ENCODE data around the gene SRBD1.

Gene SRBD1

GRCh38 chr2:45595721-45596435, 15.2 kb downstream of the SRBD1 start:
- no peak for DNase-seq (ENCODE audit: low read depth in 2 of 2)

GRCh38 chr2:45591073-45591472, 20.0 kb downstream of the SRBD1 start:
- DNase-seq (ENCODE audit: low read depth in 2 of 2) = no peak

GRCh38 chr2:45588158-45588829, 22.8 kb downstream of the SRBD1 start:
- no peak for DNase-seq (ENCODE audit: low read depth in 2 of 2)

- no peak for DNase-seq (ENCODE audit: low read depth in 2 of 2)
These were observed 24.5 kb downstream of the SRBD1 start for GRCh38 chr2:45586600-45586999.

- DNase-seq (ENCODE audit: low read depth in 2 of 2) = no peak
These were observed 25.7 kb downstream of the SRBD1 start for GRCh38 chr2:45585267-45585861.

- DNase-seq (ENCODE audit: low read depth in 2 of 2) = no peak
These were observed 27.1 kb downstream of the SRBD1 start for GRCh38 chr2:45583977-45584376.

- DNase-seq (ENCODE audit: low read depth in 2 of 2) = no peak
These were observed 28.5 kb downstream of the SRBD1 start for GRCh38 chr2:45582522-45582921.

GRCh38 chr2:45578056-45578843, 32.8 kb downstream of the SRBD1 start:
- no peak for DNase-seq (ENCODE audit: low read depth in 2 of 2)

- DNase-seq (ENCODE audit: low read depth in 2 of 2) = no peak
These were observed 33.6 kb downstream of the SRBD1 start for GRCh38 chr2:45577441-45577840.

GRCh38 chr2:45575881-45576280, 35.2 kb downstream of the SRBD1 start:
- no peak for DNase-seq (ENCODE audit: low read depth in 2 of 2)

- no peak for DNase-seq (ENCODE audit: low read depth in 2 of 2)
These were observed 38.1 kb downstream of the SRBD1 start for GRCh38 chr2:45572979-45573378.

- DNase-seq (ENCODE audit: low read depth in 2 of 2) = no peak
These were observed 39.1 kb downstream of the SRBD1 start for GRCh38 chr2:45571940-45572339.

- no peak for DNase-seq (ENCODE audit: low read depth in 2 of 2)
These were observed 40.3 kb downstream of the SRBD1 start for GRCh38 chr2:45570671-45571334.

- DNase-seq (ENCODE audit: low read depth in 2 of 2) = no peak
These were observed 42.1 kb downstream of the SRBD1 start for GRCh38 chr2:45568935-45569334.

- DNase-seq (ENCODE audit: low read depth in 2 of 2) = no peak
These were observed 42.9 kb downstream of the SRBD1 start for GRCh38 chr2:45567974-45568789.

- DNase-seq (ENCODE audit: low read depth in 2 of 2) = no peak
These were observed 43.6 kb downstream of the SRBD1 start for GRCh38 chr2:45567288-45567963.

- no peak for DNase-seq (ENCODE audit: low read depth in 2 of 2)
These were observed 51.6 kb downstream of the SRBD1 start for GRCh38 chr2:45559436-45559835.

GRCh38 chr2:45554742-45555140, 56.3 kb downstream of the SRBD1 start:
- no peak for DNase-seq (ENCODE audit: low read depth in 2 of 2)

- no peak for DNase-seq (ENCODE audit: low read depth in 2 of 2)
These were observed 56.9 kb downstream of the SRBD1 start for GRCh38 chr2:45554073-45554741.

- no peak for DNase-seq (ENCODE audit: low read depth in 2 of 2)
These were observed 59.2 kb downstream of the SRBD1 start for GRCh38 chr2:45551862-45552261.

Data from stimulated activated CD4-positive, alpha-beta T cell treated with anti-CD3 and anti-CD28 coated beads, Interleukin-15, amount 100 ng/mL, for 48 hours (primary cell).